Activated CD4-positive, alpha-beta memory T cell treated with anti-CD3 and anti-CD28 coated beads, Interleukin-2, amount 10 ng/mL, durations not matched to agents 7 days and 5 days (primary cell): Measurements from ENCODE around the gene UNC5C. TPM values are rescaled to one million over a fixed set of nuclear protein-coding genes. Genes with fewer than 3 reads are reported as not detected.

ENCODE experiments used
- CTCF ChIA-PET: fragments of 350-600 bp; sonication (Branson Sonifier 250); formaldehyde crosslinking; loops from one replicate; lab custom pipeline; 2021; ENCODE audit warnings: antibody characterized with exemption, inconsistent platforms; lab: Charles Lee
- POLR2A ChIA-PET: fragments of 350-600 bp; sonication (Branson Sonifier 250); formaldehyde crosslinking; loops from one replicate; lab custom pipeline; 2021; ENCODE audit warnings: antibody characterized with exemption; lab: Charles Lee
- DNase-seq: peaks from one replicate; pipeline ENCODE4 v3.0.0-alpha.2; 2020
- H3K27ac Mint-ChIP-seq: one replicate; pipeline ENCODE4 v1.8.0; 2021; ENCODE audit warnings: mild to moderate bottlenecking, mixed read lengths
- H3K27me3 Mint-ChIP-seq: one replicate; pipeline ENCODE4 v1.8.0; 2021; ENCODE audit warnings: mixed read lengths
- H3K36me3 Mint-ChIP-seq: one replicate; pipeline ENCODE4 v1.8.0; 2021; ENCODE audit warnings: low read depth, mixed read lengths
- H3K4me1 Mint-ChIP-seq: one replicate; pipeline ENCODE4 v1.8.0; 2021; ENCODE audit warnings: mixed read lengths
- H3K4me3 Mint-ChIP-seq: one replicate; pipeline ENCODE4 v1.8.0; 2021; ENCODE audit warnings: mild to moderate bottlenecking, mixed read lengths
- H3K9me3 Mint-ChIP-seq: one replicate; pipeline ENCODE4 v1.8.0; 2021; ENCODE audit warnings: mixed read lengths
- total RNA-seq, 2 experiments: library from RNA; stranded (reverse); gene quantifications; one replicate each; pipeline ENCODE4 v1.2.3, GENCODE V29; 2021

Gene UNC5C
- total RNA-seq, 2 experiments from 2014 or later, result not detected

- H3K36me3 Mint-ChIP-seq, result no peaks in the 10 kb centered on the region
- CTCF ChIA-PET, result no interaction called here
- no peaks in the 10 kb centered on the region for H3K27me3 Mint-ChIP-seq
- no peak overlapping the region for H3K27ac Mint-ChIP-seq
- H3K4me3 Mint-ChIP-seq, result no peak overlapping the region
- no peaks in the 10 kb centered on the region for H3K4me1 Mint-ChIP-seq
- no peaks in the 10 kb centered on the region for H3K9me3 Mint-ChIP-seq
- DNase-seq, result no peak
- POLR2A ChIA-PET, result no interaction called here
Observed at GRCh38 chr4:95358421-95358820, 190.4 kb downstream of the UNC5C start.

GRCh38 chr4:95355021-95355420 lies 193.8 kb downstream of the UNC5C start:
- H3K36me3 Mint-ChIP-seq, result no peaks in the 10 kb centered on the region
- H3K27me3 Mint-ChIP-seq, result no peaks in the 10 kb centered on the region
- ChIA-PET CTCF (no interaction called here), POLR2A (no interaction called here)
- no peaks in the 10 kb centered on the region for H3K4me1 Mint-ChIP-seq
- H3K4me3 Mint-ChIP-seq, result no peak overlapping the region
- no peak for DNase-seq
- no peak overlapping the region for H3K27ac Mint-ChIP-seq
- no peaks in the 10 kb centered on the region for H3K9me3 Mint-ChIP-seq

GRCh38 chr4:95348418-95348817 lies 200.4 kb downstream of the UNC5C start:
- Mint-ChIP-seq H3K4me1 (no peaks in the 10 kb centered on the region), H3K36me3 (no peaks in the 10 kb centered on the region), H3K4me3 (no peak overlapping the region), H3K27me3 (no peaks in the 10 kb centered on the region), H3K27ac (no peak overlapping the region), H3K9me3 (no peaks in the 10 kb centered on the region)
- ChIA-PET CTCF (no interaction called here), POLR2A (no interaction called here)
- no peak for DNase-seq

- Mint-ChIP-seq H3K27me3 (no peaks in the 10 kb centered on the region), H3K36me3 (no peaks in the 10 kb centered on the region), H3K4me3 (no peak overlapping the region), H3K4me1 (no peaks in the 10 kb centered on the region), H3K9me3 (peaks cover 3% of the 10 kb centered on the region), H3K27ac (no peak overlapping the region)
- DNase-seq, result no peak
- ChIA-PET CTCF (no interaction called here), POLR2A (no interaction called here)
Observed at GRCh38 chr4:95343235-95343634, 205.5 kb downstream of the UNC5C start.

GRCh38 chr4:95340191-95340590 lies 208.6 kb downstream of the UNC5C start:
- Mint-ChIP-seq H3K27me3 (no peaks in the 10 kb centered on the region), H3K36me3 (no peaks in the 10 kb centered on the region), H3K9me3 (peaks cover 3% of the 10 kb centered on the region), H3K27ac (no peak overlapping the region), H3K4me3 (no peak overlapping the region), H3K4me1 (no peaks in the 10 kb centered on the region)
- ChIA-PET POLR2A (no interaction called here), CTCF (no interaction called here)
- DNase-seq, result no peak

- CTCF ChIA-PET, result no interaction called here
- no peak for DNase-seq
- POLR2A ChIA-PET, result no interaction called here
- Mint-ChIP-seq H3K27me3 (no peaks in the 10 kb centered on the region), H3K4me3 (no peak overlapping the region), H3K9me3 (no peaks in the 10 kb centered on the region), H3K4me1 (no peaks in the 10 kb centered on the region), H3K27ac (no peak overlapping the region), H3K36me3 (no peaks in the 10 kb centered on the region)
Observed at GRCh38 chr4:95325665-95326064, 223.1 kb downstream of the UNC5C start.

GRCh38 chr4:95319169-95319568 lies 229.6 kb downstream of the UNC5C start:
- DNase-seq, result no peak
- ChIA-PET POLR2A (no interaction called here), CTCF (interaction anchor here (0.6 kb wide), 1 partner anchor 564 kb away, joined by 3 read pairs; no protein-coding TSS in a partner anchor)
- Mint-ChIP-seq H3K4me3 (no peak overlapping the region), H3K36me3 (no peaks in the 10 kb centered on the region), H3K4me1 (no peaks in the 10 kb centered on the region), H3K27me3 (no peaks in the 10 kb centered on the region), H3K27ac (no peak overlapping the region), H3K9me3 (no peaks in the 10 kb centered on the region)

GRCh38 chr4:95318483-95318882 lies 230.3 kb downstream of the UNC5C start:
- H3K27me3 Mint-ChIP-seq, result no peaks in the 10 kb centered on the region
- H3K27ac Mint-ChIP-seq, result no peak overlapping the region
- no peak overlapping the region for H3K4me3 Mint-ChIP-seq
- H3K36me3 Mint-ChIP-seq, result no peaks in the 10 kb centered on the region
- ChIA-PET POLR2A (no interaction called here), CTCF (no interaction called here)
- no peak for DNase-seq
- H3K9me3 Mint-ChIP-seq, result no peaks in the 10 kb centered on the region
- no peaks in the 10 kb centered on the region for H3K4me1 Mint-ChIP-seq

- H3K4me1 Mint-ChIP-seq, result no peaks in the 10 kb centered on the region
- peaks cover 1% of the 10 kb centered on the region for H3K27me3 Mint-ChIP-seq
- no peak overlapping the region for H3K27ac Mint-ChIP-seq
- no peak overlapping the region for H3K4me3 Mint-ChIP-seq
- H3K36me3 Mint-ChIP-seq, result no peaks in the 10 kb centered on the region
- H3K9me3 Mint-ChIP-seq, result no peaks in the 10 kb centered on the region
- CTCF ChIA-PET, result no interaction called here
- DNase-seq, result no peak
- POLR2A ChIA-PET, result no interaction called here
Observed at GRCh38 chr4:95318044-95318443, 230.7 kb downstream of the UNC5C start.

GRCh38 chr4:95317085-95317793 lies 231.5 kb downstream of the UNC5C start:
- CTCF ChIA-PET, result no interaction called here
- DNase-seq, result no peak
- H3K36me3 Mint-ChIP-seq, result no peaks in the 10 kb centered on the region
- H3K27ac Mint-ChIP-seq, result no peak overlapping the region
- H3K27me3 Mint-ChIP-seq, result peaks cover 3% of the 10 kb centered on the region
- no peaks in the 10 kb centered on the region for H3K4me1 Mint-ChIP-seq
- no peak overlapping the region for H3K4me3 Mint-ChIP-seq
- POLR2A ChIA-PET, result no interaction called here
- H3K9me3 Mint-ChIP-seq, result no peaks in the 10 kb centered on the region

GRCh38 chr4:95314573-95314972 lies 234.2 kb downstream of the UNC5C start:
- no peaks in the 10 kb centered on the region for H3K36me3 Mint-ChIP-seq
- CTCF ChIA-PET, result no interaction called here
- H3K27ac Mint-ChIP-seq, result no peak overlapping the region
- H3K9me3 Mint-ChIP-seq, result no peaks in the 10 kb centered on the region
- peaks cover 3% of the 10 kb centered on the region for H3K27me3 Mint-ChIP-seq
- POLR2A ChIA-PET, result no interaction called here
- DNase-seq, result no peak
- no peaks in the 10 kb centered on the region for H3K4me1 Mint-ChIP-seq
- no peak overlapping the region for H3K4me3 Mint-ChIP-seq

- ChIA-PET CTCF (no interaction called here), POLR2A (no interaction called here)
- Mint-ChIP-seq H3K27ac (no peak overlapping the region), H3K9me3 (no peaks in the 10 kb centered on the region), H3K4me3 (no peak overlapping the region), H3K27me3 (no peaks in the 10 kb centered on the region), H3K4me1 (no peaks in the 10 kb centered on the region), H3K36me3 (no peaks in the 10 kb centered on the region)
- no peak for DNase-seq
Observed at GRCh38 chr4:95304898-95305297, 243.9 kb downstream of the UNC5C start.

GRCh38 chr4:95300304-95300703 lies 248.5 kb downstream of the UNC5C start:
- ChIA-PET CTCF (interaction anchor here (0.6 kb wide), 1 partner anchor 144 kb away, joined by 3 read pairs; no protein-coding TSS in a partner anchor), POLR2A (no interaction called here)
- no peaks in the 10 kb centered on the region for H3K27me3 Mint-ChIP-seq
- H3K27ac Mint-ChIP-seq, result no peak overlapping the region
- H3K9me3 Mint-ChIP-seq, result peaks cover 5% of the 10 kb centered on the region
- no peak overlapping the region for H3K4me3 Mint-ChIP-seq
- DNase-seq, result no peak
- H3K4me1 Mint-ChIP-seq, result no peaks in the 10 kb centered on the region
- no peaks in the 10 kb centered on the region for H3K36me3 Mint-ChIP-seq

- POLR2A ChIA-PET, result no interaction called here
- Mint-ChIP-seq H3K27me3 (no peaks in the 10 kb centered on the region), H3K4me1 (peaks cover 6% of the 10 kb centered on the region), H3K36me3 (no peaks in the 10 kb centered on the region), H3K27ac (no peak overlapping the region), H3K4me3 (no peak overlapping the region), H3K9me3 (peaks cover 5% of the 10 kb centered on the region)
- no peak for DNase-seq
- CTCF ChIA-PET, result interaction anchor here (0.6 kb wide), 1 partner anchor 90 kb away, joined by 4 read pairs; no protein-coding TSS in a partner anchor
Observed at GRCh38 chr4:95296052-95296451, 252.7 kb downstream of the UNC5C start.
